ENCODE data around the gene CLEC2D.

Gene CLEC2D

DNA sequence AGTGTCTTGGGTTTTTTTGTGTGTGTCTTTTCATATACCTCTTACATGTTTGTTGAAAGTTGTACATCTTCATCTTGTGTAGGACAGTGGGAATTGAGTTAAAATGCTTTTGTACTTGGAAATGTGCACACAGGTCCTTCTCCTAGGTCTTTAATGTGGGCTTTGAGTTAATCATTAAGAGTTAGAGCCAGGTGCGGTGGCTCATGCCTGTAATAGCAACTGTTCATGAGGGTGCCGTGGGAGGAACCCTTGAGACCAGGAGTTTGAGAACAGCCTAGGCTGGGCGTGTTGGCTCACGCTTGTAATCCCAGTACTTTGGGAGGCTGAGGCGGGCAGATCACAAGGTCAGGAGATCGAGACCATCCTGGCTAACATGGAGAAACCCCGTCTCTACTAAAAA, 49.5 kb downstream of the CLEC2D start:
- DNase-seq (ENCODE audit: low read depth), result no peak
- TF ChIP-seq, protein P1, sequence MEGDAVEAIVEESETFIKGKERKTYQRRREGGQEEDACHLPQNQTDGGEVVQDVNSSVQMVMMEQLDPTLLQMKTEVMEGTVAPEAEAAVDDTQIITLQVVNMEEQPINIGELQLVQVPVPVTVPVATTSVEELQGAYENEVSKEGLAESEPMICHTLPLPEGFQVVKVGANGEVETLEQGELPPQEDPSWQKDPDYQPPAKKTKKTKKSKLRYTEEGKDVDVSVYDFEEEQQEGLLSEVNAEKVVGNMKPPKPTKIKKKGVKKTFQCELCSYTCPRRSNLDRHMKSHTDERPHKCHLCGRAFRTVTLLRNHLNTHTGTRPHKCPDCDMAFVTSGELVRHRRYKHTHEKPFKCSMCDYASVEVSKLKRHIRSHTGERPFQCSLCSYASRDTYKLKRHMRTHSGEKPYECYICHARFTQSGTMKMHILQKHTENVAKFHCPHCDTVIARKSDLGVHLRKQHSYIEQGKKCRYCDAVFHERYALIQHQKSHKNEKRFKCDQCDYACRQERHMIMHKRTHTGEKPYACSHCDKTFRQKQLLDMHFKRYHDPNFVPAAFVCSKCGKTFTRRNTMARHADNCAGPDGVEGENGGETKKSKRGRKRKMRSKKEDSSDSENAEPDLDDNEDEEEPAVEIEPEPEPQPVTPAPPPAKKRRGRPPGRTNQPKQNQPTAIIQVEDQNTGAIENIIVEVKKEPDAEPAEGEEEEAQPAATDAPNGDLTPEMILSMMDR (IDR thresholded peaks at IDR 0.05; ENCODE audit: control insufficient read depth, insufficient read depth, low read depth, low read length, missing control alignments), result no peak

DNA sequence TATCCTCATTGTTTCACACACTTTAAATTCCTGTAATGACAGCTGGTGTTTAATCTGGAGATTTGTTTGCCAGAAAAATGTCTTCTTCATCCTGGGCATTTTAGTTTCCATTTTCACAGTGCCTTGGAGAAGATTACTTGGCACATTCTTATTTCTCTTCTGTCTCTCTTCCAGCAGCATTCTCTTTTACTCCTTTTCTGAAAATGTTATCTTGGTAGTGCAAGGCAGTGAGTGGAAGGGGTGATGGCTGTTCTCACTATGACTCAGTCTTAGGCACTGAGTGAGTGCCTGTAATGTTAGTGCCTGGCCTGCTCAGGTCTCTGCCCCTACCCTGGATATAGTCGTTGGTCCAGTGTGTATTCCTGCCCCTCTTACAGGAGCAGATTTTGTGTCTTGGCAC, 50.3 kb downstream of the CLEC2D start:
- DNase-seq (ENCODE audit: low read depth), result no peak
- H3K4me3 ChIP-seq (ENCODE audit: control insufficient read depth, low read depth, low read length), result no peak overlapping the region
- TF ChIP-seq, protein P1 (IDR thresholded peaks at IDR 0.05; ENCODE audit: control insufficient read depth, insufficient read depth, low read depth, low read length, missing control alignments), result no peak

More for the DNA sequence above, 49.5 kb downstream of the CLEC2D start:
- H3K4me3 ChIP-seq (ENCODE audit: control insufficient read depth, low read depth, low read length), result no peak overlapping the region

DNA sequence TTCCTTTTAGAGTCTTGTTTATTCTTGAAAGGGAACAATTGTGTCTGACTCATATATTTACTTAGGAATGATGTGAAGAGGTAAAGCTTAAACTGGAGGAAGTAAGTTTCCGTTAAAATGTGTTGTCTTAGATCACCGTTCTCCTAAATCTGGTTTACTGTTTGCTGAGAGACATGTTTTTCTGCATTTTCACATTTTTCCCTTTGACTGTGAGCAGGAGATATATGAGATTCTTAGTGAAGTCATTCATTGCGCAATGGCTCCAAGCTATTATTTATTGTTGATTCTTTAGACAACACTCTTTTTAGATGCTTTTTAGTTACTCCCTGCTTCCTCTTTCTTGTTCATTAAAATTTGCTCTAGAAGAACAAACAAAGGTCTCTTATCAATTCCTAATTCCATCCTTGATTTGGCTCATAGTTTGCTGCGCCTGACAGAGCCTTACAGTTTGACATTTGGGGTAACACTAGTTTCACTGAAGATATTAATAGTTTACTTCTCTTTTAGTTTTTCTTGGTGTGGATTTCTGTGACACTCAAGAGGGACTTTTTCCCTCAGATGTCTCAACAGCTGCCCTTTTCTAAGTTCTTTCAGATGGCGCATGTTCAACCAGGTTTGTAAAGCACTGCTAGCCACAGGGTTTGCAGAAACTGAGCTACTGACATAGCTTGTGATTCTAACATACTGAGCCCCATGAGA, 52.0 kb downstream of the CLEC2D start:
- H3K4me3 ChIP-seq (ENCODE audit: control insufficient read depth, low read depth, low read length), result no peak overlapping the region

DNA sequence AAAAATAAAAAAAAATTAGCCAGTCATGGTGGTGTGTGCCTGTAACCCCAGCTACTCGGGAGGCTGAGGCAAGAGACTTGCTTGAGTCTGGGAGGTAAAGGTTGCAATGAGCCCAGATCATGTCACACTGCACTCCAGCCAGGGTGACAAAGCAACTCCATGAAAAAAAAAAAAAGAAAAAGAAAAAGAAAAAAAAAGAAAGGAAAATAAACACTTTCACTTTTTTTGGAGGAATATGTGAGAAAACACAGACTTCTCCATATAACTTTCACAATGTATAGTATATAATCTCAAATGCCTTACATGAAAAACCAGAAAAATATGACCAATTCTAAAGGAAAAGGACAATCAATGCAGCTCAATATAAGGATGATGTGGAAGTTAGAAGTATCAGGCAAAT, 54.5 kb downstream of the CLEC2D start:
- H3K4me3 ChIP-seq (ENCODE audit: control insufficient read depth, low read depth, low read length), result no peak overlapping the region
- TF ChIP-seq, protein P1 (IDR thresholded peaks at IDR 0.05; ENCODE audit: control insufficient read depth, insufficient read depth, low read depth, low read length, missing control alignments), result no peak
- no peak for DNase-seq (ENCODE audit: low read depth)

More for the DNA sequence above, 52.0 kb downstream of the CLEC2D start:
- TF ChIP-seq, protein P1 (IDR thresholded peaks at IDR 0.05; ENCODE audit: control insufficient read depth, insufficient read depth, low read depth, low read length, missing control alignments), result no peak
- DNase-seq (ENCODE audit: low read depth), result no peak

DNA sequence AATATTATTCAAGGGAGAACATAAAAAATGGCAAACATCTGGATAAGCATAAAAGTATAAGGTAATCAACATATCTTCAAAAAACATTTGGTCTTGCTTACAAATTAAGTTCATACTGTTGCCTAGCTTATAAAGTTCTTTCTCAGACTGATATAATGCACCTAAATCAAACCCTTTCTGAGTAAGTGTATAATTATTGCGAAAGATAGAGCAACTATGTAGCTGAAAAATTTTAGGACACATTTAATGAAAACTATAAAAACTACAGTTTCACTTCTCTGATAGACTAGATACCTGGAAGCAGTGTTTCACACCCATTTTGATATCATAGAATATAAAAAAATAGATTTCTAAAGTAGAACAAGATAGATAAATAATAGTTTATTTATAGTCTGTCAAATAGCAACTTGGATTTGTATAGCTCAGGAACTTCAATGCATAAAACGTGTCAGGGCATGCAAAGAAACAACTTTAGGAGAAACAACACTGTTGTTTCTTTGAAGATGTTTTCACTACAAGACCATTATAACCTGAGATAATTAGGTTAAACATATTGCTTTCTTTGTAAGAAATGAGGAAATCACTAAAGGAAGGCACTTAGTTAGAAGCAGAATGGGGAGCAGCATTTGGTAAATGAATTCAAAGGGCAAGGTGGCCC, 55.8 kb downstream of the CLEC2D start:
- no peak overlapping the region for H3K4me3 ChIP-seq (ENCODE audit: control insufficient read depth, low read depth, low read length)
- TF ChIP-seq, protein P1 (IDR thresholded peaks at IDR 0.05; ENCODE audit: control insufficient read depth, insufficient read depth, low read depth, low read length, missing control alignments), result no peak

DNA sequence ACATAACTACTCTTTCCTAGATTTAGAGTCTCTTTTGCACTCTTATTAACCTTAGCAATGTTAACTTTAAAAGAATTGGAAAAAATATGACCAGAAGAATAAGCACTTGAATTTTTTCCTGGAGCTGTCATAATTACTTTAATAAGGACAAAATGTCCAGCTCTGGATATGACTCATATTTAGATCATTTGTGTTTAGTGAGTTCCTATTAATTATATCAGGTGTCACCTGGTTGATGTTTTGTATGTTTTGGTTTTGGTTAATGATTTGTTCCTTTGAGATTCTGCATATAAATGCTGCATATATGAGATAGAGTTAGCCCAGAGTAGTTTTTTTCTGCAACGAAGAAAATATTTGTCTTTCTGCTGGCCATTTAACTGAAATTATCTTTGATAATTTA, 58.3 kb downstream of the CLEC2D start:
- no peak for DNase-seq (ENCODE audit: low read depth)
- H3K4me3 ChIP-seq (ENCODE audit: control insufficient read depth, low read depth, low read length), result no peak overlapping the region
- TF ChIP-seq, protein P1 (IDR thresholded peaks at IDR 0.05; ENCODE audit: control insufficient read depth, insufficient read depth, low read depth, low read length, missing control alignments), result no peak

More for the DNA sequence above, 55.8 kb downstream of the CLEC2D start:
- DNase-seq (ENCODE audit: low read depth), result no peak

Data from AG09309 (cell line).